Colonic mucosa (tissue), 4 donors: ENCODE results near the gene GPS1. TPM values are rescaled to one million over a fixed set of nuclear protein-coding genes. Genes with fewer than 3 reads are reported as not detected.
"Not testable (repeated sequence)": the region's sequence is repeated elsewhere in the genome, so short reads cannot be mapped to it uniquely, and the experiment has no call there.

Experiments
- DNase-seq: peaks from one replicate; pipeline ENCODE4 v3.0.0-alpha.2; 2020
- H3K27ac ChIP-seq: fragments of 200-600 bp; one replicate; pipeline ENCODE4 v1.8.0; 2021
- H3K27me3 ChIP-seq: fragments of 200-600 bp; one replicate; pipeline ENCODE4 v1.8.0; 2021
- H3K36me3 ChIP-seq: fragments of 200-600 bp; one replicate; pipeline ENCODE4 v1.8.0; 2021
- H3K4me1 ChIP-seq: fragments of 200-600 bp; one replicate; pipeline ENCODE4 v1.8.0; 2021; ENCODE audit warnings: mild to moderate bottlenecking
- H3K4me3 ChIP-seq: fragments of 200-600 bp; one replicate; pipeline ENCODE4 v1.8.0; 2021
- H3K9ac ChIP-seq, 2 donors: one replicate each; pipeline ENCODE4 v1.7.0; 2013; ENCODE audit warnings: control low read depth in 2 of 2, low read depth in 2 of 2, low read length in 2 of 2
- H3K9me3 ChIP-seq: fragments of 200-600 bp; one replicate; pipeline ENCODE4 v1.8.0; 2021
- CTCF ChIP-seq: fragments of 200-600 bp; IDR thresholded peaks from one replicate; pipeline ENCODE4 v1.8.0; 2022; ENCODE audit warnings: antibody characterized with exemption, mild to moderate bottlenecking
- intact Hi-C: fragments of 100-400 bp; cut with DNase I; formaldehyde crosslinking; loops from one replicate; pipeline ENCODE4 v1.14.1; 2022
- total RNA-seq, 2 donors: library from RNA; stranded (reverse); fragmentation: NEBNext Ultra II Directional in 1 of 2; extraction: Animal tissue kit (Norgen Biotek cat#: 25700) in 1 of 2; gene quantifications; one replicate each; pipeline ENCODE4 v1.2.1, GENCODE V29; 2021
- donor health status: healthy.
- donor health status: DM: no; HTN: no; CAD: no.
- donor health status: DM: no; HTN: no; CAD: no.

Gene GPS1
- total RNA-seq, 2 donors from 2014 or later, result 70.8 to 129 TPM

- Histone ChIP-seq H3K36me3 (no peaks in the 10 kb centered on the region), H3K9me3 (no peaks in the 10 kb centered on the region), H3K9ac (peak overlapping the region; percentile 67 to 86), H3K4me1 (peaks cover 13% of the 10 kb centered on the region), H3K27me3 (no peaks in the 10 kb centered on the region), H3K27ac (peak overlapping the region; percentile 95), H3K4me3 (peak overlapping the region; percentile 83)
- no peak for TF ChIP-seq CTCF
- DNase-seq, result no peak
- intact Hi-C loops, result loop anchor here (10.0 kb wide), 1 partner anchor 288 kb away; no protein-coding TSS in a partner anchor
These were observed 15.0 kb upstream of the GPS1 start for GRCh38 chr17:82036634-82037091.

GRCh38 chr17:82037092-82037888 is 14.4 kb upstream of the GPS1 start, which contains the start of gene DCXR:
TSS of gene DCXR (minus strand) at chr17:82037697. CDS start at chr17:82037682, 15 bp downstream.
- DNase-seq, result peak; percentile 99
- Histone ChIP-seq H3K27ac (peak within 1 kb of the TSS; percentile 95), H3K9me3 (no peaks in the 10 kb centered on the region), H3K4me1 (peaks cover 10% of the 10 kb centered on the region), H3K9ac (peak within 1 kb of the TSS; percentile 67 to 86), H3K4me3 (peak within 1 kb of the TSS; percentile 83), H3K27me3 (no peaks in the 10 kb centered on the region), H3K36me3 (no peaks in the 10 kb centered on the region)
- peak; percentile 80 for TF ChIP-seq CTCF
- intact Hi-C loops, result loop anchor here (10.0 kb wide), 1 partner anchor 288 kb away; no protein-coding TSS in a partner anchor

GRCh38 chr17:82037889-82038195 is 13.9 kb upstream of the GPS1 start:
- TF ChIP-seq CTCF, result no peak
- no peak for DNase-seq
- Histone ChIP-seq H3K36me3 (no peaks in the 10 kb centered on the region), H3K4me3 (peak overlapping the region; percentile 83), H3K27me3 (no peaks in the 10 kb centered on the region), H3K4me1 (peaks cover 10% of the 10 kb centered on the region), H3K9me3 (no peaks in the 10 kb centered on the region), H3K27ac (peak overlapping the region; percentile 95), H3K9ac (peak overlapping the region in 1 of 2 donors; percentile 28)
- intact Hi-C loops, result loop anchor here (10.0 kb wide), 1 partner anchor 287 kb away; no protein-coding TSS in a partner anchor

GRCh38 chr17:82038796-82039409 is 12.8 kb upstream of the GPS1 start:
- DNase-seq, H3K9ac ChIP-seq, H3K27me3 ChIP-seq, H3K4me3 ChIP-seq, H3K4me1 ChIP-seq, H3K36me3 ChIP-seq, H3K9me3 ChIP-seq, H3K27ac ChIP-seq: not testable (repeated sequence)
- intact Hi-C loops, result loop anchor here (10.0 kb wide), 1 partner anchor 286 kb away; no protein-coding TSS in a partner anchor

GRCh38 chr17:82039695-82040299 is 11.9 kb upstream of the GPS1 start:
- no peak for TF ChIP-seq CTCF
- Histone ChIP-seq H3K4me1 (peaks cover 10% of the 10 kb centered on the region), H3K9me3 (no peaks in the 10 kb centered on the region), H3K4me3 (no peak overlapping the region), H3K27ac (no peak overlapping the region), H3K36me3 (no peaks in the 10 kb centered on the region), H3K27me3 (no peaks in the 10 kb centered on the region), H3K9ac (no peak overlapping the region)
- intact Hi-C loops, result loop anchor here (10.0 kb wide), 1 partner anchor 285 kb away; no protein-coding TSS in a partner anchor
- no peak for DNase-seq
